Parathyroid adenoma (tissue), 2 donors: Measurements from ENCODE around the gene GRM1.

Experiments used
- H2AFZ ChIP-seq: fragments of 300-600 bp; sonication (generic); one replicate; pipeline ENCODE4 v1.7.0; 2017; ENCODE audit warnings: antibody characterized with exemption, mild to moderate bottlenecking
- H3K27ac ChIP-seq: fragments of 300-600 bp; sonication (generic); one replicate; pipeline ENCODE4 v1.7.0; 2017
- H3K27me3 ChIP-seq: fragments of 300-600 bp; sonication (generic); one replicate; pipeline ENCODE4 v1.7.0; 2017; ENCODE audit warnings: low read length; ENCODE audit not compliant: control insufficient read depth, insufficient read depth
- H3K36me3 ChIP-seq: fragments of 300-600 bp; sonication (generic); one replicate; pipeline ENCODE4 v1.7.0; 2017; ENCODE audit warnings: low read length; ENCODE audit not compliant: control insufficient read depth, insufficient read depth
- H3K4me1 ChIP-seq: fragments of 300-600 bp; sonication (generic); one replicate; pipeline ENCODE4 v1.7.0; 2017; ENCODE audit warnings: control low read depth
- H3K4me2 ChIP-seq: fragments of 300-600 bp; sonication (generic); one replicate; pipeline ENCODE4 v1.7.0; 2017; ENCODE audit warnings: low read length
- H3K4me3 ChIP-seq: fragments of 300-600 bp; sonication (generic); one replicate; pipeline ENCODE4 v1.7.0; 2017; ENCODE audit warnings: low read depth, low read length
- H3K79me2 ChIP-seq: fragments of 300-600 bp; sonication (generic); one replicate; pipeline ENCODE4 v1.7.0; 2017; ENCODE audit warnings: control low read depth
- H3K9ac ChIP-seq: fragments of 300-600 bp; sonication (generic); one replicate; pipeline ENCODE4 v1.7.0; 2017; ENCODE audit warnings: mild to moderate bottlenecking
- H3K9me3 ChIP-seq: fragments of 300-600 bp; sonication (generic); one replicate; pipeline ENCODE4 v1.7.0; 2017; ENCODE audit warnings: low read length; ENCODE audit not compliant: control insufficient read depth
- TF ChIP-seq, protein P1 (sequence below): fragments of 300-600 bp; sonication (generic); IDR thresholded peaks from one replicate; pipeline ENCODE4 v1.7.0; 2017; ENCODE audit warnings: antibody characterized with exemption, mild to moderate bottlenecking
- donor health status: primary hyperparathyroidism.

Gene GRM1

DNA sequence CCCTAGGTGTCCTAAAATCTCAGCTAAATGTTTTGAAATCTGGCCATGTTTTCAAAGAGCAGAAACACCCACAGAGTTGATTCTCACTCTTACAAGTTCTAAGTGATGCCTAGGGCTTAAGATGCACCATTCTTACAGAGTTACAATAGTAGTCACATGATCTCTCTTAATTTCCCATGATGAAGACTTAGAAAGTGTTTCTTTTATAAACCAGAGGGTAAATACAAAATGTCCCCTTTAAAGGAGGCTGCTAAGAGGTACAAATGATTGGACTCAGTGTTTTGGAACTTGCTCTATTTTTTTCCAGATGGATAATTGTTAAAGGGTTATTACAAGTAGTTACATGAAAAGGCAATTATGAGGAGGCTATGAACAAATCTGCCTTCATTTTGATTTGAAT, 244.6 kb downstream of the GRM1 start:
- H3K27me3 ChIP-seq: no peaks in the 10 kb centered on the region
- no peak overlapping the region for H3K4me3 ChIP-seq
- H3K4me1 ChIP-seq: no peaks in the 10 kb centered on the region
- H2AFZ ChIP-seq: no peak overlapping the region
- TF ChIP-seq, protein P1, sequence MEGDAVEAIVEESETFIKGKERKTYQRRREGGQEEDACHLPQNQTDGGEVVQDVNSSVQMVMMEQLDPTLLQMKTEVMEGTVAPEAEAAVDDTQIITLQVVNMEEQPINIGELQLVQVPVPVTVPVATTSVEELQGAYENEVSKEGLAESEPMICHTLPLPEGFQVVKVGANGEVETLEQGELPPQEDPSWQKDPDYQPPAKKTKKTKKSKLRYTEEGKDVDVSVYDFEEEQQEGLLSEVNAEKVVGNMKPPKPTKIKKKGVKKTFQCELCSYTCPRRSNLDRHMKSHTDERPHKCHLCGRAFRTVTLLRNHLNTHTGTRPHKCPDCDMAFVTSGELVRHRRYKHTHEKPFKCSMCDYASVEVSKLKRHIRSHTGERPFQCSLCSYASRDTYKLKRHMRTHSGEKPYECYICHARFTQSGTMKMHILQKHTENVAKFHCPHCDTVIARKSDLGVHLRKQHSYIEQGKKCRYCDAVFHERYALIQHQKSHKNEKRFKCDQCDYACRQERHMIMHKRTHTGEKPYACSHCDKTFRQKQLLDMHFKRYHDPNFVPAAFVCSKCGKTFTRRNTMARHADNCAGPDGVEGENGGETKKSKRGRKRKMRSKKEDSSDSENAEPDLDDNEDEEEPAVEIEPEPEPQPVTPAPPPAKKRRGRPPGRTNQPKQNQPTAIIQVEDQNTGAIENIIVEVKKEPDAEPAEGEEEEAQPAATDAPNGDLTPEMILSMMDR: no peak
- no peak overlapping the region for H3K27ac ChIP-seq
- H3K36me3 ChIP-seq: no peaks in the 10 kb centered on the region
- no peak overlapping the region for H3K4me2 ChIP-seq
- no peaks in the 10 kb centered on the region for H3K79me2 ChIP-seq
- H3K9ac ChIP-seq: no peak overlapping the region
- H3K9me3 ChIP-seq: no peaks in the 10 kb centered on the region

DNA sequence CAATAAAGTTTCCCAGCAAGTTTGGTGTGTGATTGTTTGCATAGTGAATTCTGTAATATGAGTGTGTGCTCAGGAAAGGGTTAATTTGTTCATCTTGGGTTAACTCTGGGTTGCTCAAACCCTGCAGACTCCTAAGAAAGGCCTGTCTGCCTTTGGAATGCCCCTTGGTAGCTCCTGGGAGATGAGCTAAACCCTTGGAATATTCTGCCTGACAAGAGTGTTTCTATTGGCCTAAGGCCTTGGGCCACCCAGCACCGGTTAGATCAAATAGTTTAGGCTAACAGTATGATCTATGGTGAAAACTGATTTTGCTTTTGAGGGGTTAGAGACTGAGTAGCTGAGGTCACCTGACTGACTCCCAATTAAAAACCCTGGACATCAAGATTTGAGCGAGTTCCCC, 248.3 kb downstream of the GRM1 start:
- Histone ChIP-seq H3K27me3 (no peaks in the 10 kb centered on the region), H3K27ac (no peak overlapping the region), H3K79me2 (no peaks in the 10 kb centered on the region), H3K4me1 (no peaks in the 10 kb centered on the region), H3K9me3 (no peaks in the 10 kb centered on the region), H3K4me2 (no peak overlapping the region), H3K36me3 (no peaks in the 10 kb centered on the region), H3K4me3 (no peak overlapping the region), H3K9ac (no peak overlapping the region), H2AFZ (no peak overlapping the region)
- TF ChIP-seq, protein P1: no peak

DNA sequence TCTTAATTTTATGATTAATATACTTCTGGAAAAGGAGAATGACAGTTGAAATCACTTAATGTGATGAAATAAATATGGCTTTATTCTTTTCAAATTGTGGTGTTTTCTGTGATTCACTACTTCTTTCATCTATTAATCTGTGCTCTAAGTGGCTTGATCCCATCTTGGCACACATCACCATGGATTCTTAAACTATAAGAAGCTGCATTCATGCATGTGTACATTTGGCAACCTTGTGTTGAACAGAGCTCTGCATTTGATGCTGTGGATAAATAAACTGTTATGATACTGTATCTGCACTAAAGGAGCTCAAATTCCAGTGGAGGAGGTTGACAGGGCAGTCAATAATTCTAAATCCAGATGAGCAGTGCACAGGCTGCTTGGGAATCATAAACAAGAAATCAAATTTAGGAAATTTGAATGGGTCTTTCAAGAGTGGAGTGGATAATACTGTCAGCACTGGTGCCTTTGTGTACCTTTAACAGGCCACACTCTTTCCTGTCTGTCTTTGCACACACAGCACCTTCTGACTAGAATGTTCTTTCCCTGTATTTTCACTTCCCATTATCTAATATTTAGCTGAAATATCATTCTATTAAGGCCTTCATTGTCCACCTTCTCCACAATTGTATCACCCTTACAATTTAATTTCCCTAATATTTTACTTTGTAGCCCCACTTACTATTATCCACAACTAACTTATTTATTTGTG, 252.9 kb downstream of the GRM1 start:
- Histone ChIP-seq H3K9ac (no peak overlapping the region), H3K4me3 (no peak overlapping the region), H3K4me1 (no peaks in the 10 kb centered on the region), H3K79me2 (no peaks in the 10 kb centered on the region), H3K27me3 (no peaks in the 10 kb centered on the region), H3K27ac (no peak overlapping the region), H3K9me3 (no peaks in the 10 kb centered on the region), H3K36me3 (no peaks in the 10 kb centered on the region), H2AFZ (no peak overlapping the region), H3K4me2 (no peak overlapping the region)
- TF ChIP-seq, protein P1: no peak

DNA sequence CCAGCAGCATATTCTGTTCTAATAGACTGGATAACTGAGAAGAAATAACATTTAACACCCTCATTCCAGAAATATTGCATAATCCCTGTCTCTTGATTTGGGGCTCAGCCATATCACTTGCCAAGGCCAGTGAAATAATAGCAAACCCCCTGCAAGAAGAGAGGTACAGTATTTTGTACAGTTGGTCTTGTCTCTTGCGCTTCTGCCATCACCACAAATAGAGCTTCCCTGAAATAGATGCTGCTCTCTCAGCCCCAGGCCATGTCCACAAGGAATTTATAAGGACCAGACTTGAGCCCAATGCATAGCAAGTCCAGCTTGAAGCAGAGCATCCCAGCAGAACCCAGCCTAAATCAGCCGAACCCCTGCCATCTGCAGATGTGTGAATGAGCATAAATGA, 254.0 kb downstream of the GRM1 start:
- no peaks in the 10 kb centered on the region for H3K4me1 ChIP-seq
- H3K9me3 ChIP-seq: no peaks in the 10 kb centered on the region
- H3K36me3 ChIP-seq: no peaks in the 10 kb centered on the region
- TF ChIP-seq, protein P1: no peak
- no peak overlapping the region for H3K9ac ChIP-seq
- H3K4me3 ChIP-seq: no peak overlapping the region
- H3K79me2 ChIP-seq: no peaks in the 10 kb centered on the region
- H2AFZ ChIP-seq: no peak overlapping the region
- H3K27ac ChIP-seq: no peak overlapping the region
- no peak overlapping the region for H3K4me2 ChIP-seq
- no peaks in the 10 kb centered on the region for H3K27me3 ChIP-seq

DNA sequence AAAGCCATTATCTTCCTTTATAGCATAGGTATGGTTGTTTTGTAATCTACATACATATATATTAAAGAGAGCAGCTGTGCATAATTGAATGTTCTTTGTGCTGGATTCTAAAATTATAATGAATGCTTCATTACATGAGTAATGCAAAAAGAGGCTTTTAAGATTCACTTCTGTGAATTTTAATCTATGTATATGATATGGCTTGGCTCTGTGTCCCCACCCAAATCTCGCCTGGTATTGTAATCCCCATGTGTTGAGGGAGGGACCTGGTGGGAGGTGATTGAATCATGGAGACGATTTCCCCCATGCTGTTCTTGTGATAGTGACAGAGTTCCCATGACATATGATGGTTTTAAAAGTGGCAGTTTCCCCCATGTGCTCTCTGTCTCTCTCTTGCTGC, 255.4 kb downstream of the GRM1 start:
- H2AFZ ChIP-seq: no peak overlapping the region
- no peaks in the 10 kb centered on the region for H3K36me3 ChIP-seq
- H3K27ac ChIP-seq: no peak overlapping the region
- H3K9me3 ChIP-seq: no peaks in the 10 kb centered on the region
- no peaks in the 10 kb centered on the region for H3K27me3 ChIP-seq
- TF ChIP-seq, protein P1: no peak
- no peaks in the 10 kb centered on the region for H3K4me1 ChIP-seq
- no peaks in the 10 kb centered on the region for H3K79me2 ChIP-seq
- no peak overlapping the region for H3K9ac ChIP-seq
- H3K4me2 ChIP-seq: no peak overlapping the region
- H3K4me3 ChIP-seq: no peak overlapping the region
